M059J (cell line): Measurements from ENCODE around the gene TENT4B. TPM values are rescaled to one million over a fixed set of nuclear protein-coding genes. Genes with fewer than 3 reads are reported as not detected.
A peak's percentile ranks its signal among the peaks of the same experiment; 100 is the strongest.
"Not testable (repeated sequence)": the region's sequence is repeated elsewhere in the genome, so short reads cannot be mapped to it uniquely, and the experiment has no call there.

ENCODE experiments used
- DNase-seq: peaks from one replicate; pipeline ENCODE4 v3.0.0-alpha.2; 2012; ENCODE audit warnings: low read depth
- total RNA-seq: library from RNA; depleted of rRNA; stranded (reverse); fragments of >200 nt; shearing (Covaris generic); gene quantifications from 2 replicates; pipeline ENCODE4 v1.2.3, GENCODE V29; 2014

Gene TENT4B
- total RNA-seq, 1 experiment from 2014 or later, result 10.6 TPM

GRCh38 chr16:50154420-50154950 is 1.4 kb downstream of the TENT4B start:
- peak; percentile 32 for DNase-seq

DNA sequence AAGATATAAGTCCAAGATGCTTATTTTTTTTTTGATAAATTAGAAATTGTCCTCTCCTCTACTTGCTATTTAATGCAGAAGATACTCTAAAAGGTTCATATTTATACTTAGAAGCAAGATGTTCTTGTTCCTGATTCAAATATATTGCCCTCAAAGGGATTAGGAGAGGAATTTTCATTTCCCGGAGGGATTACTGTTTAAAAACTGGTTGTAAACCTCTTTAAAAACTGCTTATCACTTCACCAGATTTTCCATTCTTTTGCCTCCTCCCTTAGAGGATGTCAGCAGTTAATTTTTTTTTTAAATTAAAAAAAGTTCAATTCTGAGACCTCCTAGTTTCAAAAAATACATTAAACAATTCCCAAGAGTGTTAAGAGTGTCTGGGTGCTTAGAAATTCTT is 2.8 kb downstream of the TENT4B start:
- no peak for DNase-seq

- DNase-seq, result no peak
These were observed 3.5 kb downstream of the TENT4B start for GRCh38 chr16:50156590-50156989.

GRCh38 chr16:50160495-50161164 is 7.5 kb downstream of the TENT4B start:
- DNase-seq, result no peak

GRCh38 chr16:50161950-50162349 is 8.8 kb downstream of the TENT4B start:
- no peak for DNase-seq

DNA sequence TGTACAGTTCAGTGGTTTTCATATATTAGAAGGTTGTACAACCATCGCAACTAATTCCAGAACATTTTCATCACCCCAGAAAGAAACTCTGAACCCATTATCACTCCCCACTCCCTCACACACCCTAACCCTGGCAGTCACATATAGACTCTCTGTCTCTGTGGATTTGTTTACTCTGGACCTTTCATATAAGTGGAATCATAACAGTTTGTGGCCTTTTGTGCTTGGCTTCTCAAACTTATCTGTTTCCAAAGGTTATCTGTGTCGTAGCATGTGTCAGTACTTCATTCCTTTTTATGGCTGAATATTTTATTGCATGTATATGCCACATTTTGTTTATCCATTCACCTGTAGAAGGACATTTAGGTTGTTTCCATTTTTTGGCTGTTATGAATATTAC is 12.4 kb downstream of the TENT4B start:
- no peak for DNase-seq

GRCh38 chr16:50166511-50167500 is 13.7 kb downstream of the TENT4B start:
- DNase-seq, result peak; percentile 58

DNA sequence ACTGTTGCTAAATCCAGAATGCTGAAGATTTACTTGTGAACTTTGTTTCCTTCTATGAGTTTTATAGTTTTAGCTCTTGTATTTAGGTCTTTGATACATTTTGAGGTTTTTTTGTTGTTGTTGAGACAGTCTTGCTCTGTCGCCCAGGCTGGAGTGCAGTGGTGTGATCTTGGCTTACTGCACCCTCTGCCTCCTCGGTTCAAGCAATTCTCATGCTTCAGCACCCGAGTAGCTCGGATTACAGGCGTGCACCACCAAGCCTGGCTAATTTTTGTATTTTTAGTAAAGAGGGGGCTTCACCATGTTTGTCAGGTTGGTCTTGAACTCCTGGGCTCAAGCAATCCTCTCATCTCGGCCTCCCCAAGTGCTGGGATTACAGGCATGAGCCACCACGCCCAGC is 14.4 kb downstream of the TENT4B start:
- no peak for DNase-seq

GRCh38 chr16:50169555-50170096 is 16.5 kb downstream of the TENT4B start:
- peak; percentile 31 for DNase-seq

- not testable (repeated sequence) for DNase-seq
These were observed 18.7 kb downstream of the TENT4B start for GRCh38 chr16:50171773-50172172.

- no peak for DNase-seq
These were observed 19.3 kb downstream of the TENT4B start for GRCh38 chr16:50172195-50172922.

- peak; percentile 53 for DNase-seq
These were observed 20.2 kb downstream of the TENT4B start for GRCh38 chr16:50173316-50173715.

DNA sequence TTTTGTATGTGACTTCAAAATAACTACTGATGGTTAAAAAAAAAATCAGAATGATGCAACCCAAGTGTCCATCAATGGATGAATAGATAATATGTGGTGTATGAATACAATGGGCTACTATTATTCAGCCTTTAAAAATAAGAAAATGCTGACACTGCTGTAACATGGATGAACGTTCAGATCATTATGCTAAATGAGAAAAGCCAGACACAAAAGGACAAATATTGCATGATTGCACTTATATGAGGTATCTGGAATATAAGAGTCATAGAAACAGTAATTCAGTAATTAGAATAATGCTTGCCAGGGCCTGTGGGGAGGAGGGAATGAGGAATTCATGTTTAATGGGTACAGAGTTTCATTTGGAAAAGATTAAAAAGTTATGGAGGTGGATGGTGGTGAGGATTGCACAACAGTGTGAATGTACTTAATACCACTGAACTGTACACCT is 25.4 kb downstream of the TENT4B start:
- no peak for DNase-seq

GRCh38 chr16:50182441-50182840 is 29.3 kb downstream of the TENT4B start:
- DNase-seq, result no peak

DNA sequence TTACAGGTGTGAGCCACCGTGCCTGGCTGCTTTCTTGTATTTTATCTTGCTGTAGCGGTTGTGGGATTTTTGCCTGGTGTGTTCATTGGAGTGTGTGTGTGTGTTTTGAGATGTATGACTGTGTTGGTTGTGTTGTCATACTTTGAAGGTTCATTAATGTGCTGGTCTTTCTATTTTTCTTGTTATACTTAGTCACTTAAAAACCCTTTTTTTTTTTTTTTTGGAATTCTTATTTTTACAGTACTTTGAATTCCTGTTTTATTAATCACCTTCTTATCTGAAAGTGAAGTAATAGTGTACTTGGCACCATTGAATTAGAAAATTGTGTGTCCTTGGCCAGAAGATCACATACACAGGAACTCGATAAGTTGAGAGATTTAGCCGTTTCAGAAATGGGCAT is 30.2 kb downstream of the TENT4B start:
- DNase-seq, result peak; percentile 62

DNA sequence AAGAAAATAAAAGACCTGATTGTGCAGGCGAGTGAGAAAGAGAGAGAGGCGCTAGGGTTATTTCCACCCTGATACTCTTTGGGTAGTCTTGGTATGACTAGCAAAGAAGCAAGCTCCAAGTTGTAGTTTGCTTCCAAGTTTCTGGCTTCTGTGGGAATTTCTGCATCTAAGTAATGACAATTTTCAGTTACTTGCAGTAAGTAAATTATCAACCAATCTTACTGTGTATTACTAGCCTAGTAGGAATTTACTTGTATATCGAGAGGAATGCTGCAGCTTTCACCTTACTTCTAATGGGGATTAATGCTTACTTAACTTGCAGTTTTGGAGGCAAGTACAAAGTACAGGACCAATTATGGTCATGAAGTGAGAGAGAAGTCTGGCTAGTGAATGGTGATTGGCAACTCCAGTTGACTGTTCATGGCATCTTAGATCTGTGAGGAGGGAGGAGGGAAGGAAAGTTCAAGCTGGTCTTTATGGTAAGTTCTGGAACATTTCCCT is 31.9 kb downstream of the TENT4B start:
- peak; percentile 84 for DNase-seq

DNA sequence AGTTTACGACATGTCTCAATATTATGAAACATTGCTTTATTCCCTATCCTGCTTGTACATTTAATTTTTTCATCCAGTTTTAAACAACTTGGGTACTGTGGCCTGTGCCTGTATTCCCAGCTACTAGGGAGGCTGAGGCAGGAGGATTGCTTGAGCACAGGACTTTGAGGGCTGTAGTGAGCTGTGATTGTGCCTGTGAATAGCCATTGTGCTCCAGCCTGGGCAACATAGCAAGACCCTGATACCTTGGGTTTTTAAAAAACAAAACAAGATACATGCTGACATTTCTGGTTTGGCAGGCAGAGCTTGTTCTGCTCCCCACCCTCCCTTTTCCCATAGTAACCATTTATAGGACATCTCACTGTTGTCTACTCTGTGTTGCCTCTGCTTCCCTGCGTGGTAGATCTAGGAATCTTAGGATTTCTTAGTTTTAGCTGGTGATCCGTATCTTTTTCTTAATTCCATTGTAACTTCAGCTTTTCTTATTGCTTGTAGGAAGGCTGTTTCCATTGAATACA is 35.6 kb downstream of the TENT4B start:
- no peak for DNase-seq

- DNase-seq, result no peak
These were observed 37.2 kb downstream of the TENT4B start for GRCh38 chr16:50190292-50190691.

DNA sequence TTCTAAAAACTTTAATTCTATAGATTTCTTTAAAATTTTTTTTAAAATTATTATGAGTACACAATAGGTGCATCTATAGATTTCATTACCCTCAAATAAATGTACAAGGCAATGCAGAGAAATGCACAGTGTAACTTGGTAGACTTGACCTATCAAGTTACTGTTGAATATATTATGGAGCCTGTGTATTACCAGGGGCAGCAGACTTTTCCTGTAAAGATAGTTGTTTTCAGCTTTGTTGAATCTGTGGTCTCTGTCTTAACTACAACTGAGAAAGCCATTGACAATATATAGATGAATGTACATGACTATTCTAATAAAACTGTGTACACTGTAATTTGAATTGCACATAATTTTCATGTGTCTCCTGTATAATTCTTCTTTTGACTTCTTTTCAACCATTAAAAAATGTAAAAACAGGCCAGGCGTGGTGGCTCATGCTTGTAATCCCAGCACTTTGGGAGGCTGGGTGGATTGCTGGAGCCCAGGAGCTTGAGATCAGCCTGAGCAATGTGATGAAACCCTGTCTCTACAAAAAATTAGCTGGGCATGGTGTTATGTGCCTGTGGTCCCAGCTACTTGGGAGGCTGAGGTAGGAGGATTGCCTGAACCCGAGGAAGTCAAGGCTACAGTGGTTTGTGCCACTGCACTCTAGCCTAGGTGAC is 39.4 kb downstream of the TENT4B start:
- no peak for DNase-seq

DNA sequence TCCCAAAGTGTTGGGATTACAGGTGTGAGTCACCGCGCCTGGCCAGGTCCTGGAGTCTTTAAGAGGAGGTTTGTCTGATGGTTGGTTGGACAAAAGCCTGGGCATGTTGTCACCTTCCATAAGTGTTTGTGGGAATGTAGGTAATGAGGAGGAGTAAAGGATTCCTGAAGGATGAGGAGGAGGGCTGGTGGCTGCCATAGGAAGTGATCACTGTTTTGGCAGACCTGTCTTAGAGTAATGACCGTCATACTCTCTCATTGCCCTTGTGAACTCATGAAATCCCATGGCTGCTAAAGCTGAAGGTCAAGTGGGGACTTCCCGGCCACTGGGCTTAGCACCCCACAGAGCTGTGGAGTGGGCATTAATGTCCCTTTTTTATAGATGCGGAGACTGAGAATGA is 40.5 kb downstream of the TENT4B start:
- peak; percentile 79 for DNase-seq

DNA sequence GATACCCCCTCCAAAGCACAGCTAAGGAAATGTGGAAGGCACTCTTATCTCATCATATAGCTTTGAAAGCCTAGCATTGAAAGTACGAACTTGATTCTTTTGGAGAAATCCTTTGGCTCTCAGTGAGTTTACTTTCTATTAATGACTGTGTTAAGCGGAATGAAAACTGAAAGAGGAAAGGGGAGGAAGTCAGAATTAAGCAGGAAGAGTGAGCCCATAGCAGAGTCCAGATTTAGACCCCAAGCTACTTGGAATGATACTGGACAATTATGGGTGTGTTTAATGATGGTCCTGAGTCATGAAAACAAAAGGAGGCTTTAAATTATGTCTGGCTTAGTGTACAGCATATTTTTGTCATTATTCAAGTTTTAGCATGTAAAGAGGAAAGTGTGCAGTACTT is 42.2 kb downstream of the TENT4B start:
- DNase-seq, result peak; percentile 72
